HepG2 (cell line): Measurements from ENCODE around the gene SNAPC4. TPM values are rescaled to one million over a fixed set of nuclear protein-coding genes. Genes with fewer than 3 reads are reported as not detected.
A peak's percentile ranks its signal among the peaks of the same experiment; 100 is the strongest.

Experiments used
- CENPX ChIP-seq: sonication (generic); formaldehyde crosslinking; IDR thresholded peaks from 2 replicates; pipeline ENCODE4 v1.9.0; 2021; ENCODE audit warnings: mild to moderate bottlenecking, missing genetic modification reagents, moderate library complexity
- CREB1 ChIP-seq, 2 experiments: fragments of 450-650 bp in 1 of 2; IDR thresholded peaks; 2 replicates each; pipeline ENCODE4 v1.6.1; 2016 to 2017; ENCODE audit warnings: control low read depth in 1 of 2, mild to moderate bottlenecking in 1 of 2, missing compliant biosample characterization in 1 of 2, missing genetic modification characterization in 1 of 2
- ELF4 ChIP-seq: sonication (generic); formaldehyde crosslinking; IDR thresholded peaks from 2 replicates; pipeline ENCODE4 v1.5.0; 2020; ENCODE audit warnings: missing genetic modification reagents, mild to moderate bottlenecking, moderate library complexity, borderline replicate concordance
- FOXC1 ChIP-seq: sonication (generic); formaldehyde crosslinking; IDR thresholded peaks from 2 replicates; pipeline ENCODE4 v1.8.0; 2022; ENCODE audit warnings: mild to moderate bottlenecking, missing genetic modification reagents, borderline replicate concordance
- HOXA3 ChIP-seq: sonication (generic); formaldehyde crosslinking; IDR thresholded peaks from 2 replicates; pipeline ENCODE4 v1.5.0; 2020; ENCODE audit warnings: missing genetic modification reagents
- KLF12 ChIP-seq: sonication (generic); formaldehyde crosslinking; IDR thresholded peaks from 2 replicates; pipeline ENCODE4 v1.4.0; 2020; ENCODE audit warnings: missing genetic modification reagents, borderline replicate concordance
- MED1 ChIP-seq: sonication (generic); formaldehyde crosslinking; IDR thresholded peaks from 2 replicates; pipeline ENCODE4 v1.4.0; 2020; ENCODE audit warnings: missing genetic modification reagents
- PPARG ChIP-seq: conservative IDR thresholded peaks from 2 replicates; pipeline ENCODE4 v1.6.1; 2016; ENCODE audit warnings: missing biosample characterization, missing genetic modification reagents
- REL ChIP-seq: sonication (generic); formaldehyde crosslinking; conservative IDR thresholded peaks from 2 replicates; pipeline ENCODE4 v1.8.0; 2022; ENCODE audit warnings: mild to moderate bottlenecking, missing genetic modification reagents, moderate library complexity
- ZNF138 ChIP-seq: sonication (generic); formaldehyde crosslinking; IDR thresholded peaks from 2 replicates; pipeline ENCODE4 v1.5.0; 2020; ENCODE audit warnings: mild to moderate bottlenecking, low read depth, missing genetic modification reagents
- ZNF34 ChIP-seq: sonication (generic); formaldehyde crosslinking; IDR thresholded peaks from 2 replicates; pipeline ENCODE4 v1.4.0; 2020; ENCODE audit warnings: mild to moderate bottlenecking, missing genetic modification reagents, borderline replicate concordance
- ZNF451 ChIP-seq: sonication (generic); formaldehyde crosslinking; IDR thresholded peaks from 2 replicates; pipeline ENCODE4 v1.5.0; 2020; ENCODE audit warnings: mild to moderate bottlenecking, missing genetic modification reagents
- ZNF558 ChIP-seq: sonication (generic); formaldehyde crosslinking; IDR thresholded peaks from 2 replicates; pipeline ENCODE4 v1.9.0; 2022; ENCODE audit warnings: mild to moderate bottlenecking, missing genetic modification reagents, borderline replicate concordance
- ZNF660 ChIP-seq: sonication (generic); formaldehyde crosslinking; IDR thresholded peaks from 2 replicates; pipeline ENCODE4 v1.5.1; 2020; ENCODE audit warnings: mild to moderate bottlenecking, low read depth, missing genetic modification reagents, borderline replicate concordance
- ZNF75D ChIP-seq: sonication (generic); formaldehyde crosslinking; IDR thresholded peaks from 2 replicates; pipeline ENCODE4 v1.8.1; 2023; ENCODE audit warnings: missing genetic modification reagents, mild to moderate bottlenecking, borderline replicate concordance
- polyA plus RNA-seq, 8 experiments: library from polyadenylated mRNA; depleted of rRNA in 3 of 8; stranded (reverse) in 7 of 8; unstranded in 1 of 8; fragments of >200 nt; fragmentation: Illumina TruSeq in 4 of 8; extraction: Trizol in 4 of 8; gene quantifications; 2 replicates each; pipeline versions ENCODE4 v1.2.1 to v1.2.3, GENCODE V29; 2011 to 2016; ENCODE audit warnings: low read depth in 4 of 8, missing spikeins in 1 of 8, mixed read lengths in 1 of 8; ENCODE audit not compliant: insufficient read depth in 1 of 8
- total RNA-seq, 5 experiments: library from RNA; depleted of rRNA; stranded (reverse); fragments of >200 nt; fragmentation: Illumina TruSeq; extraction: Trizol; gene quantifications; 2 replicates each; pipeline ENCODE4 v1.2.3, GENCODE V29; 2016; ENCODE audit warnings: low read depth in 1 of 5
- TF ChIP-seq, protein P1 (sequence below): sonication (generic); formaldehyde crosslinking; IDR thresholded peaks from 2 replicates; pipeline ENCODE4 v1.4.0; 2020; ENCODE audit warnings: missing genetic modification reagents
- TF ChIP-seq, protein P2 (sequence below): sonication (generic); IDR thresholded peaks from 2 replicates; pipeline ENCODE4 v1.6.1; 2016; ENCODE audit warnings: low read depth, borderline replicate concordance
- TF ChIP-seq, protein P3 (sequence below): sonication (generic); formaldehyde crosslinking; IDR thresholded peaks from 2 replicates; pipeline ENCODE4 v1.4.0; 2020; ENCODE audit warnings: low read depth, mild to moderate bottlenecking, missing genetic modification reagents
- TF ChIP-seq, protein P4 (sequence below): sonication (generic); formaldehyde crosslinking; IDR thresholded peaks from 2 replicates; pipeline ENCODE4 v1.5.0; 2020; ENCODE audit warnings: mild to moderate bottlenecking, missing genetic modification reagents, borderline replicate concordance
- TF ChIP-seq, protein P5 (sequence below): sonication (generic); formaldehyde crosslinking; conservative IDR thresholded peaks from 2 replicates; pipeline ENCODE4 v1.4.0; 2020; ENCODE audit warnings: missing genetic modification reagents

Gene SNAPC4
- total and polyA plus RNA-seq, 2 of the 13 experiments (the other 11 are each of a cell fraction or from before 2014, with no cell fraction given): 2.0 to 6.0 TPM

DNA sequence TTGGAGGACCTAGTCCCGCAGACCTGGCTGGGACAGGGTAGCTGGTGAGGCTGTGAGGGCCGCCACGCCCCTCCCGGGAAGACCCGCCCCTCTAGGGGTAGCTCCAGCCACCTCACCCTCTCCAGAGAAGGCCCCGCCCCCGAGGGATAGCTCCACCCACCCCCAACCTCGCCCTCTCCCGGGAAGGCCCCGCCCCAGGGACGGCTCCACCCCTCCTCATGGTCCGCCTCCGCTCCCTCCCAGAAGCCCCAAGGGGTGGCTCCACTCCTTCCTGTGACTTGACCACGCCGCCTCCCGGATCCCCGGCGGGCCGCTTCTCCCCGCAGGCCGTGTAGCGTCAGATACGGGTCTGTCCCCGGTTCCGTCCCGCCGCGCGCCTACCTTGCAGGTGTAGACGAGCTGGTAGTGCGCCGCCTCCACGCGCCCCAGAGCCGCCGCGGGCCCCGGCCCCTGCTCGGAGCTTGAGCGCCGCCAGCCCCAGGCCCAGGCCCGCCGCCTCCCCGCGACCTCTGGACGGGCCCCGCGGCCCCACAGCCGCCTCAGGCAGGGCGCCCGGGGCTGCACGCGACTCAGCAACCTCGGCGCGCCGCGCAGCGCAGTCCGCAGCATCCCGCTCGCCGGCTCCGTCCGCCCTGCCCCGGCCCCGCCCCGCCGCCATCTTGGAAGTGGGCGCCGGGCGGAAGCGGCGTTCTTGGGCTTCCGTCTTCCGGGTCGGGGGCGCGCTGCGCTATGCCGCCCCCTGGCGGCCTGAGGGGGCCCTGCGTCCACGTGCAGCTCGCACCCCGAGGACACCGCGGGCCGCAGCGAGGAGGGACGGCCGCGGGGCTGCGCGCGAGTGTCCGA, 36.6 kb downstream of the SNAPC4 start, which contains the start of gene DNLZ (continued):
- TF ChIP-seq ELF4 (CRISPR knock-in tag) (no peak; the same call in 1 of the 2 replicates), ZNF451 (CRISPR knock-in tag) (peak; percentile 92; the same call in 1 of the 2 replicates), ZNF558 (peak; percentile 89; the same call in 1 of the 2 replicates), CREB1 (IDR thresholded peaks at IDR 0.05) (no peak), CREB1 (CRISPR knock-in tag; IDR thresholded peaks at IDR 0.05) (no peak), HOXA3 (CRISPR knock-in tag) (peak; percentile 95), REL (peak; percentile 97), FOXC1 (CRISPR knock-in tag) (peak; percentile 87; the same call in 1 of the 2 replicates), KLF12 (CRISPR knock-in tag) (peak; percentile 97), ZNF75D (CRISPR knock-in tag) (no peak), ZNF34 (CRISPR knock-in tag) (peak; percentile 87; the same call in 1 of the 2 replicates), PPARG (peak; percentile 46; the same call in 1 of the 2 replicates), CENPX (no peak), ZNF660 (CRISPR knock-in tag) (no peak), MED1 (CRISPR knock-in tag) (peak; percentile 73), ZNF138 (CRISPR knock-in tag) (peak; percentile 9; the same call in 1 of the 2 replicates)
- TF ChIP-seq, protein P1, sequence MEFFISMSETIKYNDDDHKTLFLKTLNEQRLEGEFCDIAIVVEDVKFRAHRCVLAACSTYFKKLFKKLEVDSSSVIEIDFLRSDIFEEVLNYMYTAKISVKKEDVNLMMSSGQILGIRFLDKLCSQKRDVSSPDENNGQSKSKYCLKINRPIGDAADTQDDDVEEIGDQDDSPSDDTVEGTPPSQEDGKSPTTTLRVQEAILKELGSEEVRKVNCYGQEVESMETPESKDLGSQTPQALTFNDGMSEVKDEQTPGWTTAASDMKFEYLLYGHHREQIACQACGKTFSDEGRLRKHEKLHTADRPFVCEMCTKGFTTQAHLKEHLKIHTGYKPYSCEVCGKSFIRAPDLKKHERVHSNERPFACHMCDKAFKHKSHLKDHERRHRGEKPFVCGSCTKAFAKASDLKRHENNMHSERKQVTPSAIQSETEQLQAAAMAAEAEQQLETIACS: peak; percentile 94
- TF ChIP-seq, protein P2, sequence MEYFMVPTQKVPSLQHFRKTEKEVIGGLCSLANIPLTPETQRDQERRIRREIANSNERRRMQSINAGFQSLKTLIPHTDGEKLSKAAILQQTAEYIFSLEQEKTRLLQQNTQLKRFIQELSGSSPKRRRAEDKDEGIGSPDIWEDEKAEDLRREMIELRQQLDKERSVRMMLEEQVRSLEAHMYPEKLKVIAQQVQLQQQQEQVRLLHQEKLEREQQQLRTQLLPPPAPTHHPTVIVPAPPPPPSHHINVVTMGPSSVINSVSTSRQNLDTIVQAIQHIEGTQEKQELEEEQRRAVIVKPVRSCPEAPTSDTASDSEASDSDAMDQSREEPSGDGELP: no peak
- TF ChIP-seq, protein P3, sequence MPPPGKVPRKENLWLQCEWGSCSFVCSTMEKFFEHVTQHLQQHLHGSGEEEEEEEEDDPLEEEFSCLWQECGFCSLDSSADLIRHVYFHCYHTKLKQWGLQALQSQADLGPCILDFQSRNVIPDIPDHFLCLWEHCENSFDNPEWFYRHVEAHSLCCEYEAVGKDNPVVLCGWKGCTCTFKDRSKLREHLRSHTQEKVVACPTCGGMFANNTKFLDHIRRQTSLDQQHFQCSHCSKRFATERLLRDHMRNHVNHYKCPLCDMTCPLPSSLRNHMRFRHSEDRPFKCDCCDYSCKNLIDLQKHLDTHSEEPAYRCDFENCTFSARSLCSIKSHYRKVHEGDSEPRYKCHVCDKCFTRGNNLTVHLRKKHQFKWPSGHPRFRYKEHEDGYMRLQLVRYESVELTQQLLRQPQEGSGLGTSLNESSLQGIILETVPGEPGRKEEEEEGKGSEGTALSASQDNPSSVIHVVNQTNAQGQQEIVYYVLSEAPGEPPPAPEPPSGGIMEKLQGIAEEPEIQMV (CRISPR knock-in tag): no peak
- TF ChIP-seq, protein P4, sequence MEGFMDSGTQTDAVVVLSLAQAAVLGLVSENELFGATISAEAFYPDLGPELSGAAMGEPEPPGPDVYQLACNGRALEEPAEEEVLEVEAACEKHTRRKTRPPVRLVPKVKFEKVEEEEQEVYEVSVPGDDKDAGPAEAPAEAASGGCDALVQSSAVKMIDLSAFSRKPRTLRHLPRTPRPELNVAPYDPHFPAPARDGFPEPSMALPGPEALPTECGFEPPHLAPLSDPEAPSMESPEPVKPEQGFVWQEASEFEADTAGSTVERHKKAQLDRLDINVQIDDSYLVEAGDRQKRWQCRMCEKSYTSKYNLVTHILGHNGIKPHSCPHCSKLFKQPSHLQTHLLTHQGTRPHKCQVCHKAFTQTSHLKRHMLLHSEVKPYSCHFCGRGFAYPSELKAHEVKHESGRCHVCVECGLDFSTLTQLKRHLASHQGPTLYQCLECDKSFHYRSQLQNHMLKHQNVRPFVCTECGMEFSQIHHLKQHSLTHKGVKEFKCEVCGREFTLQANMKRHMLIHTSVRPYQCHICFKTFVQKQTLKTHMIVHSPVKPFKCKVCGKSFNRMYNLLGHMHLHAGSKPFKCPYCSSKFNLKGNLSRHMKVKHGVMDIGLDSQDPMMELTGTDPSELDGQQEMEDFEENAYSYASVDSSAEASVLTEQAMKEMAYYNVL (CRISPR knock-in tag): no peak
- TF ChIP-seq, protein P5, sequence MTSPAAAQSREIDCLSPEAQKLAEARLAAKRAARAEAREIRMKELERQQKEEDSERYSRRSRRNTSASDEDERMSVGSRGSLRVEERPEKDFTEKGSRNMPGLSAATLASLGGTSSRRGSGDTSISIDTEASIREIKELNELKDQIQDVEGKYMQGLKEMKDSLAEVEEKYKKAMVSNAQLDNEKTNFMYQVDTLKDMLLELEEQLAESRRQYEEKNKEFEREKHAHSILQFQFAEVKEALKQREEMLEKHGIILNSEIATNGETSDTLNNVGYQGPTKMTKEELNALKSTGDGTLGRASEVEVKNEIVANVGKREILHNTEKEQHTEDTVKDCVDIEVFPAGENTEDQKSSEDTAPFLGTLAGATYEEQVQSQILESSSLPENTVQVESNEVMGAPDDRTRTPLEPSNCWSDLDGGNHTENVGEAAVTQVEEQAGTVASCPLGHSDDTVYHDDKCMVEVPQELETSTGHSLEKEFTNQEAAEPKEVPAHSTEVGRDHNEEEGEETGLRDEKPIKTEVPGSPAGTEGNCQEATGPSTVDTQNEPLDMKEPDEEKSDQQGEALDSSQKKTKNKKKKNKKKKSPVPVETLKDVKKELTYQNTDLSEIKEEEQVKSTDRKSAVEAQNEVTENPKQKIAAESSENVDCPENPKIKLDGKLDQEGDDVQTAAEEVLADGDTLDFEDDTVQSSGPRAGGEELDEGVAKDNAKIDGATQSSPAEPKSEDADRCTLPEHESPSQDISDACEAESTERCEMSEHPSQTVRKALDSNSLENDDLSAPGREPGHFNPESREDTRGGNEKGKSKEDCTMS (CRISPR knock-in tag): no peak
